SU-DHL-6 (cell line): ENCODE measurements around the gene PPP1R14C.

Source experiments
- H2AFZ ChIP-seq: fragments of 200-600 bp; sonication (generic); 2 replicates; pipeline ENCODE4 v1.6.1; 2014; ENCODE audit warnings: low read depth, mild to moderate bottlenecking, moderate library complexity, mixed read lengths, antibody characterized with exemption, low read length; ENCODE audit not compliant: severe bottlenecking
- H3F3A ChIP-seq: fragments of 200-600 bp; shearing (Covaris generic); 2 replicates; pipeline ENCODE4 v1.6.0; 2016; ENCODE audit warnings: antibody characterized with exemption, mild to moderate bottlenecking; ENCODE audit not compliant: insufficient read depth
- H3K27ac ChIP-seq: fragments of 200-600 bp; sonication (generic); 2 replicates; pipeline ENCODE4 v1.5.1; 2016; ENCODE audit warnings: low read depth, mild to moderate bottlenecking, low read length, moderate library complexity, mixed read lengths
- H3K27me3 ChIP-seq: fragments of 200-600 bp; sonication (generic), shearing (Covaris generic); 2 replicates; pipeline ENCODE4 v1.6.0; 2014; ENCODE audit warnings: mild to moderate bottlenecking, low read length
- H3K36me3 ChIP-seq: fragments of 200-600 bp; sonication (generic); 2 replicates; pipeline ENCODE4 v1.6.1; 2014; ENCODE audit warnings: mild to moderate bottlenecking, low read length, mixed read lengths
- H3K4me2 ChIP-seq: fragments of 300-600, 200-600 bp; shearing (Covaris generic), sonication (generic); 2 replicates; pipeline ENCODE4 v1.6.0; 2014; ENCODE audit warnings: low read length, low read depth, mild to moderate bottlenecking; ENCODE audit not compliant: poor library complexity, severe bottlenecking
- H3K4me3 ChIP-seq: fragments of 200-600 bp; sonication (generic); 2 replicates; pipeline ENCODE4 v1.5.1; 2014; ENCODE audit warnings: antibody characterized with exemption, low read length, mild to moderate bottlenecking, mixed read lengths; ENCODE audit not compliant: insufficient read depth, poor library complexity, severe bottlenecking
- H3K79me2 ChIP-seq: fragments of 200-600 bp; sonication (generic); 2 replicates; pipeline ENCODE4 v1.6.1; 2014; ENCODE audit warnings: mild to moderate bottlenecking, low read length, moderate library complexity; ENCODE audit not compliant: insufficient read depth
- H3K9ac ChIP-seq: fragments of 200-600 bp; sonication (generic); 2 replicates; pipeline ENCODE4 v1.7.0; 2014; ENCODE audit warnings: mild to moderate bottlenecking, low read length
- H3K9me2 ChIP-seq: fragments of 200-600 bp; sonication (generic); replicated peaks from 2 replicates; pipeline ENCODE4 v1.6.1; 2014; ENCODE audit warnings: low read length; ENCODE audit not compliant: insufficient read depth
- H3K9me3 ChIP-seq: fragments of 200-600 bp; sonication (generic); 2 replicates; pipeline ENCODE4 v1.6.1; 2014; ENCODE audit warnings: low read length, mixed read lengths; ENCODE audit not compliant: insufficient read depth
- H4K20me1 ChIP-seq: fragments of 200-600 bp; sonication (generic); 2 replicates; pipeline ENCODE4 v1.6.1; 2014; ENCODE audit warnings: low read depth, mild to moderate bottlenecking, antibody characterized with exemption, low read length, moderate library complexity, mixed read lengths
- CTCF ChIP-seq: fragments of 200-600 bp; sonication (generic); IDR thresholded peaks from one replicate; pipeline ENCODE4 v1.5.1; 2017; ENCODE audit warnings: antibody characterized with exemption, mild to moderate bottlenecking, low read length, moderate library complexity; ENCODE audit not compliant: insufficient read depth, poor library complexity, severe bottlenecking
- EZH2phosphoT487 ChIP-seq: fragments of 200-600 bp; sonication (generic), shearing (Covaris generic); conservative IDR thresholded peaks from 2 replicates; pipeline ENCODE4 v1.6.1; 2018; ENCODE audit warnings: mild to moderate bottlenecking, antibody characterized with exemption, low read length, moderate library complexity, mixed read lengths

The PPP1R14C gene

GRCh38 chr6:150201285-150201684 lies 58.4 kb downstream of the PPP1R14C start:
- Histone ChIP-seq H3K36me3 (no peaks in the 10 kb centered on the region), H3F3A (no peaks in the 10 kb centered on the region), H3K27ac (no peak overlapping the region), H3K9me3 (no peaks in the 10 kb centered on the region), H3K4me2 (no peak overlapping the region), H3K4me3 (no peak overlapping the region), H3K9ac (no peak overlapping the region), H3K9me2 (no peaks in the 10 kb centered on the region), H3K79me2 (no peaks in the 10 kb centered on the region), H4K20me1 (no peaks in the 10 kb centered on the region), H3K27me3 (no peaks in the 10 kb centered on the region), H2AFZ (no peak overlapping the region)
- TF ChIP-seq CTCF (no peak), EZH2phosphoT487 (no peak)

- Histone ChIP-seq H2AFZ (no peak overlapping the region), H3K9me3 (no peaks in the 10 kb centered on the region), H3F3A (no peaks in the 10 kb centered on the region), H3K9me2 (no peaks in the 10 kb centered on the region), H3K4me2 (no peak overlapping the region), H3K79me2 (no peaks in the 10 kb centered on the region), H3K9ac (no peak overlapping the region), H4K20me1 (no peaks in the 10 kb centered on the region), H3K27ac (no peak overlapping the region), H3K36me3 (no peaks in the 10 kb centered on the region), H3K4me3 (no peak overlapping the region), H3K27me3 (no peaks in the 10 kb centered on the region)
- TF ChIP-seq CTCF = no peak
- no peak for TF ChIP-seq EZH2phosphoT487
Measured at GRCh38 chr6:150201772-150202329, 59.0 kb downstream of the PPP1R14C start.

- Histone ChIP-seq H3K9ac (no peak overlapping the region), H3F3A (no peaks in the 10 kb centered on the region), H3K36me3 (no peaks in the 10 kb centered on the region), H3K79me2 (no peaks in the 10 kb centered on the region), H3K27ac (no peak overlapping the region), H3K4me2 (no peak overlapping the region), H2AFZ (no peak overlapping the region), H4K20me1 (no peaks in the 10 kb centered on the region), H3K9me3 (no peaks in the 10 kb centered on the region), H3K9me2 (no peaks in the 10 kb centered on the region), H3K4me3 (no peak overlapping the region), H3K27me3 (no peaks in the 10 kb centered on the region)
- TF ChIP-seq EZH2phosphoT487 = no peak
- no peak for TF ChIP-seq CTCF
Measured at GRCh38 chr6:150202404-150202803, 59.6 kb downstream of the PPP1R14C start.
